Smooth muscle cell (in vitro differentiated cells): ENCODE measurements around the gene JUND. TPM values are rescaled to one million over a fixed set of nuclear protein-coding genes. Genes with fewer than 3 reads are reported as not detected.

ENCODE experiments used
- DNase-seq: peaks from one replicate; lab custom pipeline; 2025; ENCODE audit not compliant: unreplicated experiment; lab: John Stamatoyannopoulos, UW
- H2AFZ ChIP-seq: fragments of 200-600 bp; sonication (generic); 2 replicates; pipeline ENCODE4 v1.6.0; 2016; ENCODE audit warnings: antibody characterized with exemption, low read depth, mild to moderate bottlenecking
- H3F3A ChIP-seq: fragments of 200-600 bp; sonication (generic); 2 replicates; pipeline ENCODE4 v1.6.0; 2017; ENCODE audit warnings: antibody characterized with exemption, low read depth
- H3K27ac ChIP-seq: fragments of 200-600 bp; sonication (generic); 2 replicates; pipeline ENCODE4 v1.5.1; 2016; ENCODE audit warnings: low read depth, mild to moderate bottlenecking
- H3K27me3 ChIP-seq: fragments of 200-600 bp; sonication (generic); 2 replicates; pipeline ENCODE4 v1.6.1; 2016; ENCODE audit warnings: low read depth, mild to moderate bottlenecking
- H3K36me3 ChIP-seq: fragments of 200-600 bp; sonication (generic); 2 replicates; pipeline ENCODE4 v1.5.1; 2016; ENCODE audit warnings: low read depth
- H3K4me1 ChIP-seq: fragments of 200-600 bp; sonication (generic); 2 replicates; pipeline ENCODE4 v1.5.1; 2016; ENCODE audit warnings: low read depth
- H3K4me2 ChIP-seq: fragments of 200-600 bp; sonication (generic); 2 replicates; pipeline ENCODE4 v1.6.0; 2016; ENCODE audit warnings: mild to moderate bottlenecking
- H3K4me3 ChIP-seq: fragments of 200-600 bp; sonication (generic); 2 replicates; pipeline ENCODE4 v1.5.1; 2016; ENCODE audit warnings: mild to moderate bottlenecking
- H3K79me2 ChIP-seq: fragments of 200-600 bp; sonication (generic); 2 replicates; pipeline ENCODE4 v1.6.0; 2016; ENCODE audit warnings: low read depth, mild to moderate bottlenecking
- H3K9ac ChIP-seq: fragments of 200-600 bp; sonication (generic); 2 replicates; pipeline ENCODE4 v1.6.0; 2016; ENCODE audit warnings: low read depth
- H3K9me3 ChIP-seq: fragments of 200-600 bp; sonication (generic); replicated peaks from 2 replicates; pipeline ENCODE4 v1.5.1; 2016; ENCODE audit warnings: low read depth
- H4K20me1 ChIP-seq: fragments of 200-600 bp; sonication (generic); 2 replicates; pipeline ENCODE4 v1.6.0; 2016; ENCODE audit warnings: low read depth
- WGBS: methylation state at CpG from one replicate; pipeline ENCODE4 v1.1.7; 2016; ENCODE audit warnings: low lambda C conversion rate; 5-methylcytosine and 5-hydroxymethylcytosine counted together
- polyA plus RNA-seq: library from polyadenylated mRNA; unstranded; fragments of >200 nt; fragmentation: Nextera tagmentation; extraction: Ambion mirVana; gene quantifications from 2 replicates; pipeline ENCODE4 v1.2.1, GENCODE V29; 2016
- total RNA-seq: library from RNA; depleted of rRNA; stranded (reverse); fragments of >200 nt; gene quantifications from 2 replicates; pipeline ENCODE4 v1.2.3, GENCODE V29; 2014
- TF ChIP-seq, protein P1 (sequence below): fragments of 200-600 bp; sonication (generic); IDR thresholded peaks from 2 replicates; pipeline ENCODE4 v1.5.1; 2017; ENCODE audit warnings: borderline replicate concordance, mild to moderate bottlenecking, antibody characterized with exemption; ENCODE audit not compliant: insufficient read depth, poor library complexity, severe bottlenecking

The JUND gene
- total and polyA plus RNA-seq, 2 experiments from 2014 or later = 164 to 464 TPM

DNA sequence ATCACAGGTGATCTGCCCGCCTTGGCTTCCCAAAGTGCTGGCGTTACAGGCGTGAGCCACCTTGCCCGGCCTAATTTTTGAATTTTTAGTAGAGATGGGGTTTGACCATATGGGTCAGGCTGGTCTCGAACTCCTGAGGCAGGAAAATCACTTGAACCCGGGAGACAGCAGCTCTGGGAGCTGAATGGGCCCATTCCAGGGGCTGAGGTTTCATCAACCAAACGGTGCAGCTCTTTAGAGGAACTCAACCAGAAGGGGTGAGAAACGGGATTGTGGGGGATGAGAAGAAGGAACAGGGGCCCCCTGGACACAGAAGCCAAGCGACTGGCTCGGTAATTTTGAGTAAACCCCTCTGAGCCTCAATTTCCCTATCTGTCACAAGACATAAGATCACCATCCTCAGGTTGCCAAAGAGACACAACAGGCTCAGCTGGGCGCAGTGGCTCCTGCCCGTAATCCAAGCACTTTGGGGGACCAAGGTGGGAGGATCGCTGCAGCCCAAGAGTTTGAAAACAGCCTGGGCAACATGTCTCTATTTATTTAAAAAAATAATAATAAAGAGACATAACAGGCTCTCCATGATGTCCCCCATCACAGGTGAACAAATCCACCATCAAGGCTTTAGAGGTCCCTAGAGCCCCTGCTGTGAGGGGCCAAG, 7.7 kb downstream of the JUND start:
- H3K4me2 ChIP-seq = no peak overlapping the region
- no peaks in the 10 kb centered on the region for H3K27me3 ChIP-seq
- no peak overlapping the region for H3K27ac ChIP-seq
- TF ChIP-seq, protein P1, sequence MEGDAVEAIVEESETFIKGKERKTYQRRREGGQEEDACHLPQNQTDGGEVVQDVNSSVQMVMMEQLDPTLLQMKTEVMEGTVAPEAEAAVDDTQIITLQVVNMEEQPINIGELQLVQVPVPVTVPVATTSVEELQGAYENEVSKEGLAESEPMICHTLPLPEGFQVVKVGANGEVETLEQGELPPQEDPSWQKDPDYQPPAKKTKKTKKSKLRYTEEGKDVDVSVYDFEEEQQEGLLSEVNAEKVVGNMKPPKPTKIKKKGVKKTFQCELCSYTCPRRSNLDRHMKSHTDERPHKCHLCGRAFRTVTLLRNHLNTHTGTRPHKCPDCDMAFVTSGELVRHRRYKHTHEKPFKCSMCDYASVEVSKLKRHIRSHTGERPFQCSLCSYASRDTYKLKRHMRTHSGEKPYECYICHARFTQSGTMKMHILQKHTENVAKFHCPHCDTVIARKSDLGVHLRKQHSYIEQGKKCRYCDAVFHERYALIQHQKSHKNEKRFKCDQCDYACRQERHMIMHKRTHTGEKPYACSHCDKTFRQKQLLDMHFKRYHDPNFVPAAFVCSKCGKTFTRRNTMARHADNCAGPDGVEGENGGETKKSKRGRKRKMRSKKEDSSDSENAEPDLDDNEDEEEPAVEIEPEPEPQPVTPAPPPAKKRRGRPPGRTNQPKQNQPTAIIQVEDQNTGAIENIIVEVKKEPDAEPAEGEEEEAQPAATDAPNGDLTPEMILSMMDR = no peak
- H3K36me3 ChIP-seq = no peaks in the 10 kb centered on the region
- peaks cover 22% of the 10 kb centered on the region for H3F3A ChIP-seq
- H3K4me3 ChIP-seq = no peak overlapping the region
- no peak for DNase-seq
- peaks cover 17% of the 10 kb centered on the region for H3K79me2 ChIP-seq
- H2AFZ ChIP-seq = no peak overlapping the region
- peaks cover 2% of the 10 kb centered on the region for H3K4me1 ChIP-seq
- H3K9me3 ChIP-seq = no peaks in the 10 kb centered on the region
- H4K20me1 ChIP-seq = peaks cover 85% of the 10 kb centered on the region
- no peak overlapping the region for H3K9ac ChIP-seq
- 94% methylated on average over 13 of the region's 13 CpGs for WGBS

DNA sequence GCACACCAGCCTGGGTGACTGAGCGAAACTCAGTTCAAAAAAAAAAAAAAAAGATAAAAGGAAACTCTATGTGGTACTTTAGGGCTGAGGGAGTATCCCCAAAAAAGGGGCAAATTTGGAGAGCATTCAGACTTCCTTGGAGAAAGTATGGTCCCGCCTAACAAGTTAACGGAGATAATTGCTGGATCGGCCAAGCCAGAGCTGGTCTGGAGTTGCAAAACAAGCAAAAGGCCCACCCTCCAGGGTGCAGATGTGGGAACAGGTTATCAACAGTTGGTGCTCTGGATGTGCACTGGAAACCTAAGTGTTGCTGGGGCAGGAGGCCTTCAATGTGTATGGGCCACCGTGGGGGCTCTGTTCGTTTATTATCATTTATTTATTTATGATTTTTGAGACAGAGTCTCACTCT, 10.0 kb downstream of the JUND start:
- no peak overlapping the region for H2AFZ ChIP-seq
- 82% methylated on average over 6 of the region's 6 CpGs for WGBS
- H3K27me3 ChIP-seq = no peaks in the 10 kb centered on the region
- H3K27ac ChIP-seq = no peak overlapping the region
- no peaks in the 10 kb centered on the region for H3K79me2 ChIP-seq
- no peaks in the 10 kb centered on the region for H3K4me1 ChIP-seq
- H3K9ac ChIP-seq = no peak overlapping the region
- H3K4me3 ChIP-seq = no peak overlapping the region
- DNase-seq = no peak
- H3K4me2 ChIP-seq = no peak overlapping the region
- TF ChIP-seq, protein P1 = no peak
- H3F3A ChIP-seq = peaks cover 12% of the 10 kb centered on the region
- no peaks in the 10 kb centered on the region for H3K9me3 ChIP-seq
- no peaks in the 10 kb centered on the region for H3K36me3 ChIP-seq
- peaks cover 62% of the 10 kb centered on the region for H4K20me1 ChIP-seq

DNA sequence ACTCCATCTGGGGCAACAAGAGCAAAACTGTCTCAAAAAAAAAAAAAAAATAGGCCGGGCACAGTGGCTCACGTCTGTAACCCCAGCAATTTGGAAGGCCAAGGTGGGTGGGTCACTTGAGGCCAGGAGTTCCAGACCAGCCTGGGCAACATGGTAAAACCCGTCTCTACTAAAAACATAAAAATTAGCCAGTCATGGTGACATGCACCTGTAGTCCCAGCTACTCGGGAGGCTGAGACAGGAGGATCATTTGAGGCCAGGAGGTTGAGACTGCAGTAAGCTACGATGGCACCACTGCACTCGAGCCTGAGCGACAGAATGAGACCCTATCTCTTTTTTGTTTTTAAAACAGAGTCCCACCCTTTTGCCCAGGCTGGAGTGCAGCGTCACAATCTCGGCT, 11.1 kb downstream of the JUND start:
- Histone ChIP-seq H3K9ac (no peak overlapping the region), H3K27ac (no peak overlapping the region), H3K27me3 (no peaks in the 10 kb centered on the region), H2AFZ (no peak overlapping the region), H4K20me1 (peaks cover 51% of the 10 kb centered on the region), H3K9me3 (no peaks in the 10 kb centered on the region), H3K36me3 (no peaks in the 10 kb centered on the region), H3K4me3 (no peak overlapping the region), H3K79me2 (no peaks in the 10 kb centered on the region), H3F3A (peaks cover 5% of the 10 kb centered on the region), H3K4me1 (no peaks in the 10 kb centered on the region), H3K4me2 (no peak overlapping the region)
- TF ChIP-seq, protein P1 = no peak
- DNase-seq = no peak
- 93% methylated on average over 9 of the region's 9 CpGs for WGBS
